Stomach smooth muscle (tissue), 2 donors: Measurements from ENCODE around the gene EQTN.
"Not testable (repeated sequence)": the region's sequence is repeated elsewhere in the genome, so short reads cannot be mapped to it uniquely, and the experiment has no call there.

ENCODE experiments used
- H3K27ac ChIP-seq: one replicate; pipeline ENCODE4 v1.7.0; 2013; ENCODE audit warnings: mild to moderate bottlenecking, low read length, inconsistent platforms
- H3K27me3 ChIP-seq, 2 donors: one replicate each; pipeline ENCODE4 v1.7.0; 2013; ENCODE audit warnings: low read length in 2 of 2; ENCODE audit not compliant: insufficient read depth in 2 of 2, control insufficient read depth in 1 of 2
- H3K36me3 ChIP-seq, 2 donors: one replicate each; pipeline ENCODE4 v1.7.0; 2013; ENCODE audit warnings: low read length in 2 of 2; ENCODE audit not compliant: control insufficient read depth in 2 of 2, insufficient read depth in 2 of 2
- H3K4me1 ChIP-seq: one replicate; pipeline ENCODE4 v1.7.0; 2013; ENCODE audit warnings: low read length; ENCODE audit not compliant: control insufficient read depth, insufficient read depth
- H3K4me3 ChIP-seq, 2 donors: one replicate each; pipeline ENCODE4 v1.7.0; 2013; ENCODE audit warnings: low read length in 2 of 2
- H3K9ac ChIP-seq, 2 donors: one replicate each; pipeline ENCODE4 v1.7.0; 2013; ENCODE audit warnings: low read length in 2 of 2, mild to moderate bottlenecking in 1 of 2
- H3K9me3 ChIP-seq, 2 donors: one replicate each; pipeline ENCODE4 v1.7.0; 2013; ENCODE audit warnings: low read length in 2 of 2; ENCODE audit not compliant: control insufficient read depth in 2 of 2
- donor health status: healthy.
- donor health status: Pancreatic carcinoma.

Gene EQTN

GRCh38 chr9:27261517-27262211 lies 35.3 kb downstream of the EQTN start:
- Histone ChIP-seq H3K4me3 (no peak overlapping the region), H3K9me3 (no peaks in the 10 kb centered on the region), H3K27me3 (no peaks in the 10 kb centered on the region), H3K9ac (no peak overlapping the region), H3K27ac (no peak overlapping the region), H3K4me1 (no peaks in the 10 kb centered on the region), H3K36me3 (no peaks in the 10 kb centered on the region)

GRCh38 chr9:27260789-27261516 lies 36.0 kb downstream of the EQTN start:
- H3K27me3 ChIP-seq = no peaks in the 10 kb centered on the region
- no peaks in the 10 kb centered on the region for H3K9me3 ChIP-seq
- H3K9ac ChIP-seq = no peak overlapping the region
- no peaks in the 10 kb centered on the region for H3K36me3 ChIP-seq
- no peaks in the 10 kb centered on the region for H3K4me1 ChIP-seq
- H3K4me3 ChIP-seq = no peak overlapping the region
- no peak overlapping the region for H3K27ac ChIP-seq

- Histone ChIP-seq H3K9me3 (no peaks in the 10 kb centered on the region), H3K4me3 (no peak overlapping the region), H3K27me3 (no peaks in the 10 kb centered on the region), H3K9ac (no peak overlapping the region), H3K36me3 (no peaks in the 10 kb centered on the region), H3K4me1 (no peaks in the 10 kb centered on the region), H3K27ac (no peak overlapping the region)
Measured at GRCh38 chr9:27258662-27259061, 38.3 kb downstream of the EQTN start.

- H3K27ac ChIP-seq = no peak overlapping the region
- H3K9ac ChIP-seq = no peak overlapping the region
- H3K9me3 ChIP-seq = no peaks in the 10 kb centered on the region
- H3K4me1 ChIP-seq = no peaks in the 10 kb centered on the region
- H3K36me3 ChIP-seq = no peaks in the 10 kb centered on the region
- H3K4me3 ChIP-seq = no peak overlapping the region
- no peaks in the 10 kb centered on the region for H3K27me3 ChIP-seq
Measured at GRCh38 chr9:27248702-27249101, 48.2 kb downstream of the EQTN start.

- H3K4me1 ChIP-seq = no peaks in the 10 kb centered on the region
- no peaks in the 10 kb centered on the region for H3K36me3 ChIP-seq
- no peak overlapping the region for H3K9ac ChIP-seq
Measured at GRCh38 chr9:27247756-27248155, 49.2 kb downstream of the EQTN start.

GRCh38 chr9:27239648-27240047 lies 57.3 kb downstream of the EQTN start:
- not testable (repeated sequence) for H3K9me3 ChIP-seq, H3K4me1 ChIP-seq, H3K27me3 ChIP-seq, H3K36me3 ChIP-seq, H3K4me3 ChIP-seq, H3K27ac ChIP-seq, H3K9ac ChIP-seq

More at GRCh38 chr9:27247756-27248155, 49.2 kb downstream of the EQTN start:
- no peak overlapping the region for H3K27ac ChIP-seq
- H3K27me3 ChIP-seq = no peaks in the 10 kb centered on the region
- no peak overlapping the region for H3K4me3 ChIP-seq
- H3K9me3 ChIP-seq = no peaks in the 10 kb centered on the region
